ENCODE measurements around the gene RHBDF1. TPM values are rescaled to one million over a fixed set of nuclear protein-coding genes. Genes with fewer than 3 reads are reported as not detected.

The RHBDF1 gene
- total RNA-seq: 10 to 100 TPM; 79.2 to 91.0 TPM
- polyA plus RNA-seq: 100 to 1,000 TPM in 1 of 2 donors, 10 to 100 TPM in 1; 23.7 to 215 TPM
- long read RNA-seq, donor 1, transcript RHBDF1-201 (18 exons, 2,992 nt): major isoform, 15 of 135 reads
- long read RNA-seq, donor 1, partial matches to known transcripts: 76 of 135 reads
- long read RNA-seq, donor 1, other reads (novel, unspliced or antisense): 44 of 135 reads
- long read RNA-seq, donor 2, transcript RHBDF1-201 (18 exons, 2,992 nt): major isoform, 19 of 74 reads
- long read RNA-seq, donor 2, partial matches to known transcripts: 25 of 74 reads
- long read RNA-seq, donor 2, other reads (novel, unspliced or antisense): 30 of 74 reads

DNA sequence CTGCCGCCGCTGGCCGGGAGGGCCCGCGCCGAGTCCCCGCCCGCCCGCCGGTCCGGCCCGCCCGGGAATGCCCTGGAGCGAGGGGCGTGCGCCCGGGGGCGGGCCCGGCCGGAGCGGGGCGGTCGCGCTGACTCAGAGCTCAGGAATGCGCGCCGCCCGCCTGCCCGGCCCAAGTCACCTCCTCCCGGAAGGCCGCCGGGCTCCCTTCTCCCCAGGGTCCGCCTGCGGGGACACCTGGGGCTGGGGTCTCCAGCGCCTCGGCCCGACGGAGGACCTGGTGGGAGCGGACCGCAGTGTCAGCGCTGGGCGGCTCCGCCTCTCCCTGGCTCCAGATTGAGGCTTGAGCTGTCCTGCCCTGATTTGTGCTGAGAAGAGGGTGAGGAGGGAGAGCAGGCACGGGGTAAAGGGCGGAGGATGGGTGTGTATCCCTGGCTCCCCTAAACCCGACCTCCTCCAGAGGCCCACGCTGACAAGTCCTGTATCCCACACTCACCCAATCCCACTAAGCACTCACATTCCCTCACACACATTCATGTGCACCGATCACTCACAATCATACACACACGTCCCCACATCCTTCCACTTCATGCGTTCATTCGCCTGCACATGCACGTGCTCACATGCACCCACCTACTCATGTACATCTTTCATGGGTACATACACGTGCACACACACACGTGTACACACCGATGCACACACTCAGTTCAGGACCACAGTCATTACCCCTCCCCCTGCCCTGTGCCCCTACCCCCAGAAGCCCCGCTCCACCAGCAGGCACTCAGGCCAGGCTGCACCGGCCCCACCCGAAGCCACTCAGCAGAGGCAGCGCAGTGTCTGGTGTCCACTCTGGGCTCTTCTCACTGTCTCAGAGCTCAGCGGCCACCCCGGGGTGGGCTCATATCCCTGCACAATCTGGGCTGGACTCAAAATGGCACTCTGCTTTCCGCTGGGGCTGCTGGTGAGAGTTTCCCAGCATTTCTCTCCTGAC, at the start of gene RHBDF1:
Gene RHBDF1, minus strand, starts transcription at position 71 of the 988 bp plus-strand sequence. CDS start 7,616 bp downstream, outside the sequence.
- no peaks in the 10 kb centered on the region for H3K9me3 ChIP-seq (ENCODE audit: control insufficient read depth, low read length)
- peak within 1 kb of the TSS in 1 of 2 donors; percentile 66 for H3K27ac ChIP-seq (ENCODE audit: low read depth in 1 of 2, low read length in 2 of 2)
- ATAC-seq (ENCODE audit: low FRiP score) (peak; percentile 64), DNase-seq (peak in 1 of 2 donors; percentile 91)
- H3K36me3 ChIP-seq (ENCODE audit: control insufficient read depth in 1 of 2, insufficient read depth in 2 of 2, low read length in 1 of 2): no peaks in the 10 kb centered on the region
- H3K4me1 ChIP-seq (ENCODE audit: control insufficient read depth in 1 of 2, insufficient read depth in 2 of 2, low read length in 2 of 2): peaks cover 0 to 3% of the 10 kb centered on the region in 2 donors
- H3K4me3 ChIP-seq (ENCODE audit: low read length in 2 of 2): peak within 1 kb of the TSS; percentile 36 to 73
- WGBS, 2 donors: 24 to 30% methylated on average over 44 to 62 of the region's 62 CpGs
- intact Hi-C loops (cut with DNase I): no loop called here
- no peaks in the 10 kb centered on the region for H3K27me3 ChIP-seq (ENCODE audit: control insufficient read depth in 1 of 2, insufficient read depth in 2 of 2, low read length in 1 of 2)

- Histone ChIP-seq H3K36me3 (ENCODE audit: control insufficient read depth in 1 of 2, insufficient read depth in 2 of 2, low read length in 1 of 2) (no peaks in the 10 kb centered on the region), H3K27ac (ENCODE audit: low read depth in 1 of 2, low read length in 2 of 2) (no peak overlapping the region), H3K4me1 (ENCODE audit: control insufficient read depth in 1 of 2, insufficient read depth in 2 of 2, low read length in 2 of 2) (no peaks in the 10 kb centered on the region), H3K4me3 (ENCODE audit: low read length in 2 of 2) (no peak overlapping the region), H3K27me3 (ENCODE audit: control insufficient read depth in 1 of 2, insufficient read depth in 2 of 2, low read length in 1 of 2) (no peaks in the 10 kb centered on the region), H3K9me3 (ENCODE audit: control insufficient read depth, low read length) (no peaks in the 10 kb centered on the region)
- intact Hi-C loops (cut with DNase I): no loop called here
- ATAC-seq (ENCODE audit: low FRiP score) (no peak), DNase-seq (peak in 1 of 2 donors; percentile 26)
- 55 to 59% methylated on average over 2 of the region's 2 CpGs for WGBS, 2 donors
Observed at GRCh38 chr16:120756-121155, 48.3 kb upstream of the RHBDF1 start.

DNA sequence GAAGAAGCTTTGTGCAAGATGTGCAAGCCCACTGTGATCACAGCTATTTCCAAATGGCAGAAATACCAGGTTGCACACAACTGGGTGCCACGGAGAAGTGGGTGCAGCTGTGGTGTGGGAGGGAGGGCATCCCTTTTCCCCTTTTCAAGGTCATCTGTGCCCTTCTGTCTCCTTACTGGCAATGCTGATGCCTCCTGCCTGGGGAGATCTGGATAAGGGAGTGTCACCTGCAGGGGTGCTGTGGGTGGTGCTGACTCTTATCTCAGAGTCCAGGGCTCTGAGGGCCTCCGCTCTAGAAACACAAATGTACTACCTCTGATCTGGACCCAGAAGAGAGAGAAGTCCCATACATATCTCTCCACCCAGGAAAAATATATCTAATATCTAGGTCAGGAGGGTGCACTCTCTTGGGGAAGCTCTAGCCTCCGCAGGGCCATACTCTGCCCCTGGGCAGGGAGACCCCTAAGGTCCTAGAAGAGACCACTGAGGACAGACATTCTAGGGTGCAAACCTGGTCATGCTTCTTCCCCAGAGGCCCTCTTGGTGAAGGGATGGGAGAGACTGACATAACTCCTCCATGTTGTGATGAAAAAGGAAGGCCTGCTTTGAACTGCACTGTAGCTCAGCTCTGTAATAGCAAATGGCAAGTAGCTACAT, 47.5 kb upstream of the RHBDF1 start:
- ATAC-seq (ENCODE audit: low FRiP score) (no peak), DNase-seq (peak in 1 of 2 donors; percentile 41)
- H3K27me3 ChIP-seq (ENCODE audit: control insufficient read depth in 1 of 2, insufficient read depth in 2 of 2, low read length in 1 of 2): no peaks in the 10 kb centered on the region
- H3K36me3 ChIP-seq (ENCODE audit: control insufficient read depth in 1 of 2, insufficient read depth in 2 of 2, low read length in 1 of 2): no peaks in the 10 kb centered on the region
- H3K27ac ChIP-seq (ENCODE audit: low read depth in 1 of 2, low read length in 2 of 2): no peak overlapping the region
- intact Hi-C loops (cut with DNase I): no loop called here
- no peaks in the 10 kb centered on the region for H3K9me3 ChIP-seq (ENCODE audit: control insufficient read depth, low read length)
- 92 to 94% methylated on average over 3 of the region's 3 CpGs for WGBS, 2 donors
- H3K4me3 ChIP-seq (ENCODE audit: low read length in 2 of 2): no peak overlapping the region
- no peaks in the 10 kb centered on the region for H3K4me1 ChIP-seq (ENCODE audit: control insufficient read depth in 1 of 2, insufficient read depth in 2 of 2, low read length in 2 of 2)

- H3K36me3 ChIP-seq (ENCODE audit: control insufficient read depth in 1 of 2, insufficient read depth in 2 of 2, low read length in 1 of 2): no peaks in the 10 kb centered on the region
- H3K27me3 ChIP-seq (ENCODE audit: control insufficient read depth in 1 of 2, insufficient read depth in 2 of 2, low read length in 1 of 2): no peaks in the 10 kb centered on the region
- no peak overlapping the region for H3K27ac ChIP-seq (ENCODE audit: low read depth in 1 of 2, low read length in 2 of 2)
- no peaks in the 10 kb centered on the region for H3K4me1 ChIP-seq (ENCODE audit: control insufficient read depth in 1 of 2, insufficient read depth in 2 of 2, low read length in 2 of 2)
- no peaks in the 10 kb centered on the region for H3K9me3 ChIP-seq (ENCODE audit: control insufficient read depth, low read length)
- no peak for ATAC-seq (ENCODE audit: low FRiP score)
- peak in 1 of 2 donors; percentile 25 for DNase-seq
- no peak overlapping the region for H3K4me3 ChIP-seq (ENCODE audit: low read length in 2 of 2)
- intact Hi-C loops (cut with DNase I): no loop called here
- WGBS, 2 donors: 95 to 97% methylated on average over 5 of the region's 5 CpGs
Observed at GRCh38 chr16:119295-119694, 46.9 kb upstream of the RHBDF1 start.

- 89 to 90% methylated on average over 2 of the region's 2 CpGs for WGBS, 2 donors
- ATAC-seq (ENCODE audit: low FRiP score): no peak
- H3K4me1 ChIP-seq (ENCODE audit: control insufficient read depth in 1 of 2, insufficient read depth in 2 of 2, low read length in 2 of 2): no peaks in the 10 kb centered on the region
- no peak overlapping the region for H3K27ac ChIP-seq (ENCODE audit: low read depth in 1 of 2, low read length in 2 of 2)
- H3K36me3 ChIP-seq (ENCODE audit: control insufficient read depth in 1 of 2, insufficient read depth in 2 of 2, low read length in 1 of 2): no peaks in the 10 kb centered on the region
- no peaks in the 10 kb centered on the region for H3K27me3 ChIP-seq (ENCODE audit: control insufficient read depth in 1 of 2, insufficient read depth in 2 of 2, low read length in 1 of 2)
- intact Hi-C loops (cut with DNase I): no loop called here
- H3K4me3 ChIP-seq (ENCODE audit: low read length in 2 of 2): no peak overlapping the region
- no peaks in the 10 kb centered on the region for H3K9me3 ChIP-seq (ENCODE audit: control insufficient read depth, low read length)
- peak; percentile 28 to 54 for DNase-seq
Observed at GRCh38 chr16:118857-119256, 46.4 kb upstream of the RHBDF1 start.

DNA sequence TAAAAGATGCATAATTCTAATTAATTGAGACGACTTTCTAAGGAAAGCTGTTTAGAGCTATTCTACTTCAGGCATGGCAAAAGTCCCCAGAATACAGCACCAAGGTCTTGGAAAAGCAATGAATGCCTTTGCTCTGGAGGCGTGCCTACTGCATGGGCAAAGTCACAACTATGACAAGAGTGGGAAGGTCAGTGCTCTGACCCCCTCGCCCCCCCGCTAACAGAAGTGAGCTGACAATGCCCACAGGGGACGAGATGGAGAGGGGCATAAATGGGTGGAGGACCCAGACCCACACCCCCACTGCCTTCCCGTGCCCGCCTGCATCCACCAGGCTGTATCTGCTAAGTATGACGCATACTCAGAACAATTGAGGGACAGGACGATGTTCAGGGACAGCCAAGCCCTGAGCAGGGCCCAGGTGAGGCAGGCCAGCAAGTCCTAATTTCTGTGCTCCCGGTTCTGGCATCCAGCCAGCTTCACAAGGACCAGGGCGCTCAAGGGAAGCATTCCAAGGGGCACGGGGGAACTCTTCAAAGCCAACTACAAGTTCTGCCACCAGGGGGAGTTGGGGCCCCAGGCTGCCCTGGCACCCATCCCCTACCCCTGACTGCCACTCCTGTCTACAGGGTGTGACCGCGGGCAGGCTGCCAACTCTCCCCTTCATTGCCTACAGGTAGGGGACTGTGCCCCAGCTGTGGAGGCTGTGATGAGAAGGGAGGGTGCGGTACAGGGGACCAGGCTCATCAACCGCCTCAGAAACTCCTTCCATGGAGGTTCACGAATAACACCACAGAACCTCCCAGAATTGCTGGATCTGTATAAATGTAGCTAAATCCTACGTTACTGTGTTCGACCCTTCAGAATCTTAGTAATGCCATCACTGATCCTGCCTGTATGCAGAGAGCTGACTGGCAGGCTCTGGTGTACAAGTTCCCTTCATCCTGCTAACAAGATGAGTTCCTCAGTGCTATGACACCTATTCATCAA, 45.2 kb upstream of the RHBDF1 start:
- no peaks in the 10 kb centered on the region for H3K27me3 ChIP-seq (ENCODE audit: control insufficient read depth in 1 of 2, insufficient read depth in 2 of 2, low read length in 1 of 2)
- intact Hi-C loops (cut with DNase I): no loop called here
- DNase-seq (peak; percentile 55 to 82), ATAC-seq (ENCODE audit: low FRiP score) (peak; percentile 39)
- no peaks in the 10 kb centered on the region for H3K36me3 ChIP-seq (ENCODE audit: control insufficient read depth in 1 of 2, insufficient read depth in 2 of 2, low read length in 1 of 2)
- no peaks in the 10 kb centered on the region for H3K9me3 ChIP-seq (ENCODE audit: control insufficient read depth, low read length)
- no peaks in the 10 kb centered on the region for H3K4me1 ChIP-seq (ENCODE audit: control insufficient read depth in 1 of 2, insufficient read depth in 2 of 2, low read length in 2 of 2)
- H3K27ac ChIP-seq (ENCODE audit: low read depth in 1 of 2, low read length in 2 of 2): no peak overlapping the region
- WGBS, 2 donors: 63 to 65% methylated on average over 19 of the region's 19 CpGs
- no peak overlapping the region for H3K4me3 ChIP-seq (ENCODE audit: low read length in 2 of 2)

- ATAC-seq (ENCODE audit: low FRiP score): no peak
- H3K36me3 ChIP-seq (ENCODE audit: control insufficient read depth in 1 of 2, insufficient read depth in 2 of 2, low read length in 1 of 2): peaks cover 0 to 8% of the 10 kb centered on the region in 2 donors
- WGBS, 2 donors: 84 to 86% methylated on average over 7 of the region's 7 CpGs
- H3K4me1 ChIP-seq (ENCODE audit: control insufficient read depth in 1 of 2, insufficient read depth in 2 of 2, low read length in 2 of 2): no peaks in the 10 kb centered on the region
- intact Hi-C loops (cut with DNase I): no loop called here
- no peaks in the 10 kb centered on the region for H3K9me3 ChIP-seq (ENCODE audit: control insufficient read depth, low read length)
- no peaks in the 10 kb centered on the region for H3K27me3 ChIP-seq (ENCODE audit: control insufficient read depth in 1 of 2, insufficient read depth in 2 of 2, low read length in 1 of 2)
- no peak overlapping the region for H3K4me3 ChIP-seq (ENCODE audit: low read length in 2 of 2)
- H3K27ac ChIP-seq (ENCODE audit: low read depth in 1 of 2, low read length in 2 of 2): no peak overlapping the region
- peak; percentile 17 to 33 for DNase-seq
Observed at GRCh38 chr16:116015-116414, 43.6 kb upstream of the RHBDF1 start.

Measured in aorta (tissue), 5 donors.